OCI-LY7 (cell line): ENCODE measurements around the gene RFC5. TPM values are rescaled to one million over a fixed set of nuclear protein-coding genes. Genes with fewer than 3 reads are reported as not detected.

Experiments
- Bru-seq: library from RNA; stranded (reverse); fragments of 400-500 nt; gene quantifications from one replicate; lab custom pipeline; 2021; lab: Mats Ljungman, UMichigan
- BruChase-seq, 2 experiments: library from RNA; stranded (reverse); fragments of 400-500 nt; gene quantifications; one replicate each; lab custom pipeline; 2021; lab: Mats Ljungman, UMichigan
- BruUV-seq: library from RNA; stranded (reverse); fragments of 400-500 nt; replicated peaks from 2 replicates; lab custom pipeline; 2021; lab: Mats Ljungman, UMichigan
- CTCF ChIA-PET: fragments of 300-600 bp; sonication (Branson Sonifier 250); formaldehyde crosslinking; loops from one replicate; lab custom pipeline; 2022; ENCODE audit warnings: antibody characterized with exemption; ENCODE audit not compliant: unreplicated experiment; lab: Charles Lee
- POLR2A ChIA-PET: fragments of 300-600 bp; sonication (Branson Sonifier 250); formaldehyde crosslinking; loops from one replicate; lab custom pipeline; 2022; ENCODE audit warnings: antibody characterized with exemption; lab: Charles Lee
- DNase-seq: peaks from one replicate; pipeline ENCODE4 v3.0.0-alpha.2; 2015; ENCODE audit warnings: low spot score
- H2AFZ ChIP-seq: fragments of 200-600 bp; sonication (generic), shearing (Covaris generic); 2 replicates; pipeline ENCODE4 v1.6.1; 2014; ENCODE audit warnings: mild to moderate bottlenecking, antibody characterized with exemption, low read length, moderate library complexity
- H3K27ac ChIP-seq: fragments of 200-600 bp; sonication (generic); 2 replicates; pipeline ENCODE4 v1.5.1; 2014; ENCODE audit warnings: mixed run types, low read depth, mild to moderate bottlenecking, moderate library complexity, low read length, inconsistent platforms; ENCODE audit not compliant: poor library complexity, severe bottlenecking
- H3K36me3 ChIP-seq: fragments of 200-600 bp; sonication (generic); 2 replicates; pipeline ENCODE4 v1.6.1; 2014; ENCODE audit warnings: mild to moderate bottlenecking, antibody characterized with exemption, low read length, moderate library complexity, mixed read lengths; ENCODE audit not compliant: insufficient read depth
- H3K4me1 ChIP-seq: fragments of 200-600 bp; sonication (generic); 2 replicates; pipeline ENCODE4 v1.5.1; 2014; ENCODE audit warnings: mild to moderate bottlenecking, low read length; ENCODE audit not compliant: insufficient read depth, poor library complexity, severe bottlenecking
- H3K4me2 ChIP-seq: fragments of 200-600 bp; sonication (generic); 2 replicates; pipeline ENCODE4 v1.6.1; 2014; ENCODE audit warnings: mild to moderate bottlenecking, low read length
- H3K4me3 ChIP-seq: fragments of 200-600 bp; sonication (generic); 2 replicates; pipeline ENCODE4 v1.5.1; 2014; ENCODE audit warnings: mild to moderate bottlenecking, low read depth, low read length; ENCODE audit not compliant: poor library complexity, severe bottlenecking
- H3K79me2 ChIP-seq: fragments of 200-600 bp; sonication (generic); 2 replicates; pipeline ENCODE4 v1.6.1; 2016; ENCODE audit warnings: low read depth, mild to moderate bottlenecking, low read length, moderate library complexity, mixed read lengths; ENCODE audit not compliant: insufficient read depth
- H3K9me2 ChIP-seq: fragments of 200-600 bp; sonication (generic); 2 replicates; pipeline ENCODE4 v1.6.1; 2016; ENCODE audit warnings: mild to moderate bottlenecking, low read length, mixed read lengths; ENCODE audit not compliant: insufficient read depth
- H3K9me3 ChIP-seq: fragments of 200-600 bp; sonication (generic); 2 replicates; pipeline ENCODE4 v1.6.1; 2014; ENCODE audit warnings: mild to moderate bottlenecking, mixed run types, low read length, mixed read lengths
- H4K20me1 ChIP-seq: fragments of 200-600 bp; sonication (generic); 2 replicates; pipeline ENCODE4 v1.6.1; 2014; ENCODE audit warnings: mild to moderate bottlenecking, antibody characterized with exemption, low read length, moderate library complexity, mixed read lengths; ENCODE audit not compliant: insufficient read depth
- EZH2phosphoT487 ChIP-seq: fragments of 200-600 bp; sonication (generic); IDR thresholded peaks from 2 replicates; pipeline ENCODE4 v1.6.1; 2018; ENCODE audit warnings: low read depth, borderline replicate concordance, mild to moderate bottlenecking, mixed run types, antibody characterized with exemption, low read length, moderate library complexity, mixed read lengths
- intact Hi-C: fragments of 100-400 bp; cut with micrococcal nuclease; formaldehyde crosslinking; loops from one replicate; pipeline ENCODE4 v1.10.0; 2022; ENCODE audit not compliant: unreplicated experiment
- long read RNA-seq: library from polyadenylated mRNA; stranded (forward); transcript quantifications from one replicate; pipeline ENCODE4 v2.0.0, GENCODE V29; 2022
- total RNA-seq, 2 experiments: library from RNA; depleted of rRNA in 1 of 2; stranded (reverse); fragments of >200 nt in 1 of 2; shearing (Covaris generic) in 1 of 2; gene quantifications; 2 replicates each; pipeline ENCODE4 v1.2.3, GENCODE V29; 2014 to 2022
- TF ChIP-seq, protein P1 (sequence below): fragments of 200-600 bp; sonication (generic); conservative IDR thresholded peaks from 2 replicates; pipeline ENCODE4 v1.5.1; 2014; ENCODE audit warnings: mild to moderate bottlenecking, antibody characterized with exemption, low read length, moderate library complexity, mixed read lengths

The RFC5 gene, protein sequence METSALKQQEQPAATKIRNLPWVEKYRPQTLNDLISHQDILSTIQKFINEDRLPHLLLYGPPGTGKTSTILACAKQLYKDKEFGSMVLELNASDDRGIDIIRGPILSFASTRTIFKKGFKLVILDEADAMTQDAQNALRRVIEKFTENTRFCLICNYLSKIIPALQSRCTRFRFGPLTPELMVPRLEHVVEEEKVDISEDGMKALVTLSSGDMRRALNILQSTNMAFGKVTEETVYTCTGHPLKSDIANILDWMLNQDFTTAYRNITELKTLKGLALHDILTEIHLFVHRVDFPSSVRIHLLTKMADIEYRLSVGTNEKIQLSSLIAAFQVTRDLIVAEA
- 91.4 and 121 TPM in 2 replicates for total RNA-seq (2014; rRNA removed; shearing (Covaris generic))
- total RNA-seq (2022) = 67.0 and 68.3 TPM in 2 replicates
- percentile 86 among the genes with signal in this experiment for Bru-seq, nascent RNA
- BruChase-seq, experiment 1, labeled RNA remaining after a 6-hour chase = percentile 88 among the genes with signal in this experiment
- percentile 90 among the genes with signal in this experiment for BruChase-seq, experiment 2, labeled RNA remaining after a 2-hour chase
- long read RNA-seq, transcript RFC5-201 (12 exons, 2,449 nt) = minor isoform, 12 of 128 reads
- long read RNA-seq, transcript RFC5-204 (11 exons, 1,655 nt) = major isoform, 79 of 128 reads
- long read RNA-seq, partial matches to known transcripts = 5 of 128 reads
- long read RNA-seq, other reads (novel, unspliced or antisense) = 32 of 128 reads

DNA sequence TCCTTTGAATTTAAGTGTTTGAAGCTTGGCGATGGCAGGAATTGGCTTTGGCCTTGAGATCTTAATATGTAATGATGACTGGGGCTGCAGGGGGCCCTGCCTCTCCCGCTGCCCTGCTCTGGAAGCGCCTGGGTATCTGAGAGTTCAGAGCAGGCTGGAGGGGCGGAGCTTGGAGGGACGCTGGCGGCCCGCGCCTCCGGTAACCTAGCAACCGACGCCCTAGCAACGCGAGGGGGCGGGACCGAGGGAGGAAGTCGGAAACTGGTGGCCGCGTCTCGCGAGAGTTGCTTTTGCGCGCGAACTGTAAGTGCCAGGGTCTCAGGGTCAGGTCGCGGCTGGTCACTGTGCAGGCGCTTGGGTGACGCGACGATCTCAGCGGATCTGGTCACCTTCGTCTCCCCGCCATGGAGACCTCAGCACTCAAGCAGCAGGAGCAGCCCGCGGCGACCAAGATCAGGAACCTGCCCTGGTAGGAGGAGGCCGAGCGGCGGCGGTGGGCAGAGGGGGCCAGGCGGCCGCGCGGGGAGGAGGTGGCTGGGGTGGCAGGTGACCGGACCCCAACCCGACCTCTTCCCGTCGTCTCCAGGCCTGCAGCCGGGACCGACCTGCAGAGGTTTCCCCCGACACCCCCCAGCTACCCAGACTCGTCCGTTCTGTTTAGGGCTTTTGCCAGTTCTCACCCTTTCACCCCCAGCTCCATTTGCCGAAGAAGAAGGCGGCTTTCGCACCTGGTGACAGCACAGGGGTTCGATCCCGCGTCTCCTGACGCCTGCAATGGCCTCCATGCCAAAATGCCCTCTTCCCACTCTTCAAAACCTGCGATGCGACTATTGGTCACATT, at the start of gene RFC5:
RFC5 (plus strand) TSS at position 280 of the 841 bp plus-strand sequence; CDS start at position 405, 125 bp downstream.
- Histone ChIP-seq H3K4me2 (peak within 1 kb of the TSS; percentile 81), H3K36me3 (peaks cover 40% of the 10 kb centered on the region), H3K9me3 (no peaks in the 10 kb centered on the region), H3K4me3 (peak within 1 kb of the TSS; percentile 94), H2AFZ (peak within 1 kb of the TSS; percentile 60; the same call in 1 of the 2 replicates), H3K9me2 (no peaks in the 10 kb centered on the region), H3K4me1 (peaks cover 17% of the 10 kb centered on the region), H3K27ac (peak within 1 kb of the TSS; percentile 36), H4K20me1 (peaks cover 10% of the 10 kb centered on the region), H3K79me2 (peaks cover 22% of the 10 kb centered on the region)
- BruUV-seq = no TSS peak
- TF ChIP-seq EZH2phosphoT487 = no peak
- TF ChIP-seq, protein P1, sequence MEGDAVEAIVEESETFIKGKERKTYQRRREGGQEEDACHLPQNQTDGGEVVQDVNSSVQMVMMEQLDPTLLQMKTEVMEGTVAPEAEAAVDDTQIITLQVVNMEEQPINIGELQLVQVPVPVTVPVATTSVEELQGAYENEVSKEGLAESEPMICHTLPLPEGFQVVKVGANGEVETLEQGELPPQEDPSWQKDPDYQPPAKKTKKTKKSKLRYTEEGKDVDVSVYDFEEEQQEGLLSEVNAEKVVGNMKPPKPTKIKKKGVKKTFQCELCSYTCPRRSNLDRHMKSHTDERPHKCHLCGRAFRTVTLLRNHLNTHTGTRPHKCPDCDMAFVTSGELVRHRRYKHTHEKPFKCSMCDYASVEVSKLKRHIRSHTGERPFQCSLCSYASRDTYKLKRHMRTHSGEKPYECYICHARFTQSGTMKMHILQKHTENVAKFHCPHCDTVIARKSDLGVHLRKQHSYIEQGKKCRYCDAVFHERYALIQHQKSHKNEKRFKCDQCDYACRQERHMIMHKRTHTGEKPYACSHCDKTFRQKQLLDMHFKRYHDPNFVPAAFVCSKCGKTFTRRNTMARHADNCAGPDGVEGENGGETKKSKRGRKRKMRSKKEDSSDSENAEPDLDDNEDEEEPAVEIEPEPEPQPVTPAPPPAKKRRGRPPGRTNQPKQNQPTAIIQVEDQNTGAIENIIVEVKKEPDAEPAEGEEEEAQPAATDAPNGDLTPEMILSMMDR = no peak
- ChIA-PET CTCF (interaction anchor here (0.6 kb wide), 1 partner anchor 1033 kb away, joined by 3 read pairs; no protein-coding TSS in a partner anchor), POLR2A (interaction anchor here (0.6 to 1.4 kb wide), 5 partner anchors 10 to 1840 kb away, joined by 3 to 8 read pairs (median 4); no protein-coding TSS in a partner anchor)
- intact Hi-C loops = no loop called here
- peak; percentile 99 for DNase-seq

DNA sequence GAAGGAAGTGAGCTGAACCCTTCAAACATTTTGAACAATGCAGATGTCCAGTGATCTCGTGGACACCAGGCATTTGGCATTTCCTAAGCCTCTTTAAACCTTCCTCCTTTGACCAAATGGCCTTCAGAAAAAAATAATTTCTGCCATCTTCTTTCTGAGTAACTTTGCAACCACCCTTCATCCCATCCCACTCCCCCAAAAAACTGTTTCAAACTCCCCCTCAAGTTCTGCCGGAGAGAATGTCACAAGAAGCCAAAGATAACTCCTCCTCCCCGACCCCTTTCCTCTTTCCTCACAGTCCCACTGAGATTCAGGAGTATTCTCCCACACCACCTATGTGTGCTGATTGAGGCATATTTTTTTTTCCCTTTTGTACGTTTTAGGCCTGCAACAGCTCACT, 49.5 kb upstream of the RFC5 start:
- no TSS peak for BruUV-seq
- no peaks in the 10 kb centered on the region for H3K4me1 ChIP-seq
- no peaks in the 10 kb centered on the region for H3K9me2 ChIP-seq
- ChIA-PET CTCF (no interaction called here), POLR2A (no interaction called here)
- no peak overlapping the region for H3K4me2 ChIP-seq
- no peaks in the 10 kb centered on the region for H3K79me2 ChIP-seq
- H3K4me3 ChIP-seq = no peak overlapping the region
- no peak overlapping the region for H2AFZ ChIP-seq
- no peaks in the 10 kb centered on the region for H3K9me3 ChIP-seq
- no peaks in the 10 kb centered on the region for H3K36me3 ChIP-seq
- TF ChIP-seq EZH2phosphoT487 = no peak
- TF ChIP-seq, protein P1 = no peak
- DNase-seq = no peak
- H4K20me1 ChIP-seq = no peaks in the 10 kb centered on the region
- intact Hi-C loops = no loop called here
- no peak overlapping the region for H3K27ac ChIP-seq
